ENCODE measurements around the gene MICAL2.

DNA sequence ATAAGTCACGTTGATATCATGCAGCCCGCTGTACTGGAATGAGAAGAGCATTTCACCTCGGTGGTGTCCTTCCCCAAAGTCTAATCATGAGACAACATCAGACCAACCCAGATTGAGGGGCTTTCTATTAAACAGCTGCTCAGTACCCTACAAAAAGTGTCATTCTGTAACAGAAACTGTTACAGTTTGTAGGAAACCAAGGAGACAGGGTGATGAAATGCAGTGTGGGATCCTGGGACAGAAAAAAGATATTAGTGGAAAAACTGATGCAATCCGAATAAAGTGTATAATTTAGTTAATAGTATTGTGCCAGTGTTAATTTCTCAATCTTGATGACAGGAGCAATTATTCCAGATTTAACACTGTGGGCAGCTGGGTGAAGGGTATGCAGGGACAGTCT is 128.0 kb downstream of the MICAL2 start:
- TF ChIP-seq, protein P1, sequence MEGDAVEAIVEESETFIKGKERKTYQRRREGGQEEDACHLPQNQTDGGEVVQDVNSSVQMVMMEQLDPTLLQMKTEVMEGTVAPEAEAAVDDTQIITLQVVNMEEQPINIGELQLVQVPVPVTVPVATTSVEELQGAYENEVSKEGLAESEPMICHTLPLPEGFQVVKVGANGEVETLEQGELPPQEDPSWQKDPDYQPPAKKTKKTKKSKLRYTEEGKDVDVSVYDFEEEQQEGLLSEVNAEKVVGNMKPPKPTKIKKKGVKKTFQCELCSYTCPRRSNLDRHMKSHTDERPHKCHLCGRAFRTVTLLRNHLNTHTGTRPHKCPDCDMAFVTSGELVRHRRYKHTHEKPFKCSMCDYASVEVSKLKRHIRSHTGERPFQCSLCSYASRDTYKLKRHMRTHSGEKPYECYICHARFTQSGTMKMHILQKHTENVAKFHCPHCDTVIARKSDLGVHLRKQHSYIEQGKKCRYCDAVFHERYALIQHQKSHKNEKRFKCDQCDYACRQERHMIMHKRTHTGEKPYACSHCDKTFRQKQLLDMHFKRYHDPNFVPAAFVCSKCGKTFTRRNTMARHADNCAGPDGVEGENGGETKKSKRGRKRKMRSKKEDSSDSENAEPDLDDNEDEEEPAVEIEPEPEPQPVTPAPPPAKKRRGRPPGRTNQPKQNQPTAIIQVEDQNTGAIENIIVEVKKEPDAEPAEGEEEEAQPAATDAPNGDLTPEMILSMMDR (IDR thresholded peaks at IDR 0.05 in 2 of 3, conservative IDR thresholded peaks at IDR 0.05 in 1 of 3; ENCODE audit: control insufficient read depth in 2 of 3, extremely low read depth in 1 of 3, insufficient read depth in 1 of 3, low read depth in 3 of 3, low read length in 3 of 3), result no peak
- TF ChIP-seq EP300 (IDR thresholded peaks at IDR 0.05; ENCODE audit: borderline replicate concordance in 1 of 2, control insufficient read depth in 1 of 2, low read depth in 2 of 2, low read length in 2 of 2) (no peak), RAD21 (IDR thresholded peaks at IDR 0.05; ENCODE audit: insufficient read depth, low read depth, low read length) (no peak), ESRRA (IDR thresholded peaks at IDR 0.05; ENCODE audit: low read length) (no peak), EZH2 (IDR thresholded peaks at IDR 0.05; ENCODE audit: borderline replicate concordance, control insufficient read depth, low read depth, low read length) (no peak), ATF7 (IDR thresholded peaks at IDR 0.05; ENCODE audit: low read depth) (no peak)
- TF ChIP-seq, protein P2, sequence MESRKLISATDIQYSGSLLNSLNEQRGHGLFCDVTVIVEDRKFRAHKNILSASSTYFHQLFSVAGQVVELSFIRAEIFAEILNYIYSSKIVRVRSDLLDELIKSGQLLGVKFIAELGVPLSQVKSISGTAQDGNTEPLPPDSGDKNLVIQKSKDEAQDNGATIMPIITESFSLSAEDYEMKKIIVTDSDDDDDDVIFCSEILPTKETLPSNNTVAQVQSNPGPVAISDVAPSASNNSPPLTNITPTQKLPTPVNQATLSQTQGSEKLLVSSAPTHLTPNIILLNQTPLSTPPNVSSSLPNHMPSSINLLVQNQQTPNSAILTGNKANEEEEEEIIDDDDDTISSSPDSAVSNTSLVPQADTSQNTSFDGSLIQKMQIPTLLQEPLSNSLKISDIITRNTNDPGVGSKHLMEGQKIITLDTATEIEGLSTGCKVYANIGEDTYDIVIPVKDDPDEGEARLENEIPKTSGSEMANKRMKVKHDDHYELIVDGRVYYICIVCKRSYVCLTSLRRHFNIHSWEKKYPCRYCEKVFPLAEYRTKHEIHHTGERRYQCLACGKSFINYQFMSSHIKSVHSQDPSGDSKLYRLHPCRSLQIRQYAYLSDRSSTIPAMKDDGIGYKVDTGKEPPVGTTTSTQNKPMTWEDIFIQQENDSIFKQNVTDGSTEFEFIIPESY (IDR thresholded peaks at IDR 0.05), result no peak
